ENCODE data around the gene SRPK1.
"Not testable (repeated sequence)": the region's sequence is repeated elsewhere in the genome, so short reads cannot be mapped to it uniquely, and the experiment has no call there.

SRPK1 gene

DNA sequence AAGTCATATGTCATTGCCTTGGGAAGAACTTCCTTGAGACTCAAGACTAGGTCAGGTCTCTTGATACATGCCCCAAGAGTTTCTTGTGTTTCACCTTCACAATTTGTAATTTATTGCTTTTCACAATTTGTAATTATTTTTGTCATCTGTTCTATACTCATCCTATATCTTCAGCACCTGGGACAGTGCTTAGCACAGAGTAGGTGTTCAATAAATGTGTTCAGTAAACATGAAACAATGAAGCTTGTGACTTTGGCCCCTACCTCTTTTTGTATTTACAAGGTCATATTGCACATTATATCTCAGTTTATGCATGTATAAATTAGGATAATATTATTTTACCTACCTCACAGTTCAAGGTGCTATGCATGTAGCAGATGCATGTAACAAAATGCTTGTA, 21.5 kb upstream of the SRPK1 start:
- no peak for DNase-seq
- TF ChIP-seq GATA1 (IDR thresholded peaks at IDR 0.05; ENCODE audit: low read depth, low read length) (no peak), POLR2A (IDR thresholded peaks at IDR 0.05; ENCODE audit: low read length) (no peak)

DNA sequence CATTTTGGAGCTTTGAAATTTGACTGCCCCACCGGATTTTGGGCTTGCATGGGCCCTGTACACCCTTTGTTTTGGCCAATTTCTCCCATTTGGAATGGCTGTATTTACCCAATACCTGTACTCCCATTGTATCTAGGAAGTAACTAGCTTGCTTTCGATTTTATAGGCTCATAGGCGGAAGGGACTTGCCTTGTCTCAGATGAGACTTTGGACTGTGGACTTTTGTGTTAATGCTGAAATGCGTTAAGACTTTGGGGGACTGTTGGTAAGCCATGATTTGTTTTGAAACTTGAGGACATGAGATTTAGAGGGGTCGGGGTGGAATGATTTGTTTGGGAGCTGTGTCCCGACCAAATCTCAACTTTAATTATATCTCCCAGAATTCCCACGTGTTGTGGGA, 20.3 kb upstream of the SRPK1 start:
- DNase-seq, result not testable (repeated sequence)

DNA sequence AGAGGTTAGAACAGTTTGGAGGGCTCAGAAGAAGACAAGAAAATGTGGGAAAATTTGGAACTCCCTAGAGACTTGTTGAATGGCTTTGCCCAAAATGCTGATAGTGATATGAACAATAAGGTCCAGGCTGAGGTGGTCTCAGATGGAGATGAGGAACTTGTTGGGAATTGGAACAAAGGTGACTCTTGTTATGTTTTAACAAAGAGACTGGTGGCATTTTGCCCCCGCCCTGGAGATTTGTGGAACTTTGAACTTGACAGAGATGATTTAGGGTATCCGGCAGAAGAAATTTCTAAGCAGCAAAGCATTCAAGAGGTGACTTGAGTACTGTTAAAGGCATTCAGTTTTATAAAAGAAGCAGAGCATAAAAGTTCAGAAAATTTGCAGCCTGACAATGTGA, 19.1 kb upstream of the SRPK1 start:
- not testable (repeated sequence) for DNase-seq

DNA sequence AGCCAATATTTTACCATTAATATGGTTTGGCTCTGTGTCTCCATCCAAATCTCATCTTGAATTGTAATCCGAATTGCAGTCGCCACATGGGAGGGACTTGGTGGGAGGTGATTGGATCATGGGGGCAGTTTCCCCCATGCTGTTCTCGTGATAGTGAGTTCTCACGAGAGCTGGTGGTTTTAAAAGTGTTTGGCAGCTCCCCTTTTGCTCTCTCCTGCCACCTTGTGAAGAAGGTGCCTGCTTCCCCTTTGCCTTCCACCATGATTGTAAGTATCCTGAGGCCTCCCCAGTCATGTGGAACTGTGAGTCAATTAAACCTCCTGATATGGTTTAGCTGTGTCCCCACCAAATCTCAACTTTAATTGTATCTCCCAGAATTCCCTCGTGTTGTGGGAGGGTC, 18.4 kb upstream of the SRPK1 start:
- DNase-seq, result not testable (repeated sequence)

DNA sequence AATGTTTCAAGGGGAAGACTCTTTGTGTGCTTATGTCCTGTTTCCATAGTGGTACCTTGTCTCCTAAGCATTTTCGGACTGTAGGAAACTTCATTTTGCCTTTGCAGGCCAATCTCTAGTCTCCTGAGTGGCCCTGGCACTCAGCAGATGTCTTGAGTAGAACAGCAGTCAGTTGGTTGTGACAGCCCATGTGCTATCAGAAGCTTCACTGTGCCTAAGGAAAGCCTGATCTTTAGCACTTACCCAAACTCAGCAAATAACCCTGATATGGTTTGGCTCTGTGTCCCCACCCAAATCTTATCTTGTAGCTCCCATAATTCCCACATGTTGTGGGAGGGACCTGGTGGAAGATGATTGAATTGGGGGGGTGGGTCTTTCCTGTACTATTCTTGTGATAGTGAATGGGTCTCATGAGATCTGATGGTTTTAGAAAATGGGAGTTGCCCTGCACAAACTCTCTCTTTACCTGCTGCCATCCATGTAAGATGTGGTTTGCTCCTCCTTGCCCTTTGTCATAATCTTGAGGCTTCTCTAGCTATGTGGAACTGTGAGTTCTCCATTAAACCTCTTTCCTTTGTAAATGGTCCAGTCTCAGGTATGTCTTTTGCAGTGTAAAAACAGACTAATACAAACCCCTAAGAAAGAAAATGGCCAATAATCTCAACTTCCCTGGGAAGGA, 15.9 kb upstream of the SRPK1 start:
- DNase-seq, result peak in 1 of 2 experiments; percentile 35
- no peak for TF ChIP-seq GATA1 (IDR thresholded peaks at IDR 0.05; ENCODE audit: low read depth, low read length)
- no peak for TF ChIP-seq POLR2A (IDR thresholded peaks at IDR 0.05; ENCODE audit: low read length)

DNA sequence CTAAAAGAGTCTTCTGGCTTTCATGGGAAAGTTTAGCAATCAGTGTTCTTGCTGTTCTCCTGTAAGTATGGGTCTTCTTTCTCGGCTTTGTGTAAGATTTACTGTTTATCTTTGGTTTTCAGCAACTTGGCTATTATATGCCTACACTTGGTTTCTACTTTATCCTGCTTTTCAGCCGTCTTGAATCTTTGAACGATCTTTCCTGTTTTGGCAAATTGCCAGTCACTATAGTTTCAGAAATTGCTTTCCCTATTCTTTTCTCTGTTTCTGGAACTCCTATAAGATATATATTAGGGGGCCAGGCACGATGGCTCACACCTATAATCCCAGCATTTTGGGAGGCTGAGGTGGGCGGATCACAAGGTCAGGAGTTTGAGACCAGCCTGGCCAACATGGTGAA, 14.6 kb upstream of the SRPK1 start:
- no peak for DNase-seq
- no peak for TF ChIP-seq POLR2A (IDR thresholded peaks at IDR 0.05; ENCODE audit: low read length)
- TF ChIP-seq GATA1 (IDR thresholded peaks at IDR 0.05; ENCODE audit: low read depth, low read length), result no peak

DNA sequence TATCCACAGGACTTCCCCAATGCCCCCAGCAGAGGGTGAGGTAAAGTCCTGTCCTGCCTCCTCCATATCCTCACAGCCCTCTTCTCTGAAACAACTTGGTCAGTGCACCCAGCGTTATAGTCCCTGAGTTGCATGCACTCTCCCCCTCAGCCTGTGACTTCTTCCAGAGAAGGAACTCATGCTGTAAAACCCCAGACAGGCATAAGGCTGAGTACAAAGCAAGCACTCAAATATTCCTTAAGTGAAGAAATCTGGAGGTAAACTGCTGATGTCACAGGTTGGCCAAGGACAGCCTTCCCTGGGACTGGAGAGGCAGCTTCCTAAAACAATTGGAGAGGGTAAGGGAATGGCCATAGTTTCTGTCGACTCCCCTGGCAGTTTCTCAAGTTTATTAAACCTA, 12.9 kb upstream of the SRPK1 start:
- no peak for DNase-seq
- TF ChIP-seq POLR2A (IDR thresholded peaks at IDR 0.05; ENCODE audit: low read length), result no peak
- TF ChIP-seq GATA1 (IDR thresholded peaks at IDR 0.05; ENCODE audit: low read depth, low read length), result no peak

DNA sequence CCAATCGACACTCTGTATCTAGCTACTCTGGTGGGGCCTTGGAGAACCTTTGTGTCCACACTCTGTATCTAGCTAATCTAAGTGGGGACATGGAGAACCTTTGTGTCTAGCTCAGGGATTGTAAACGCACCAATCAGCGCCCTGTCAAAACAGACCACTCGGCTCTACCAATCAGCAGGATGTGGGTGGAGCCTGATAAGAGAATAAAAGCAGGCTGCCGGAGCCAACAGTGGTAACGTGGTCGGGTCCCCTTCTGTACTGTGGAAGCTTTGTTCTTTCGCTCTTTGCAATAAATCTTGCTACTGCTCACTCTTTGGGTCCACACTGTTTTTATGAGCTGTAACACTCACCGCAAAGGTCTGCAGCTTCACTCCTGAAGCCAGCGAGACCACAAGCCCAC, 11.0 kb upstream of the SRPK1 start:
- not testable (repeated sequence) for DNase-seq

DNA sequence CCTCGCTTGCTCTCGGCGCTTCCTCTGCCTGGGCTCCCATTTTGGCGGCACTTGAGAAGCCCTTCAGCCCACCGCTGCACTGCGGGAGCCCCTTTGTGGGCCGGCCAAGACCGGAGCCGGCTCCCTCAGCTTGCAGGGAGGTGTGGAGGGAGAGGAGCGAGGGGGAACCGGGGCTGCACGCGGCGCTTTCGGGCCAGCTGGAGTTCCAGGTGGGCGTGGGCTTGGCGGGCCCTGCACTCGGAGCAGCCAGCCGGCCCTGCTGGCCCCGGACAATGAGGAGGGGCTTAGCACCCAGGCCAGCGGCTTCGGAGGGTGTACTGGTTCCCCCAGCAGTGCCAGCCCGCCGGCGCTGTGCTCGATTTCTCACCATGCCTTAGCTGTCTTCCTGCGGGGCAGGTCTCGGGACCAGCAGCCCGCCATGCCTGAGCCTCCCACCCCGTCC, 10.2 kb upstream of the SRPK1 start:
- no peak for DNase-seq
- no peak for TF ChIP-seq POLR2A (IDR thresholded peaks at IDR 0.05; ENCODE audit: low read length)
- no peak for TF ChIP-seq GATA1 (IDR thresholded peaks at IDR 0.05; ENCODE audit: low read depth, low read length)

DNA sequence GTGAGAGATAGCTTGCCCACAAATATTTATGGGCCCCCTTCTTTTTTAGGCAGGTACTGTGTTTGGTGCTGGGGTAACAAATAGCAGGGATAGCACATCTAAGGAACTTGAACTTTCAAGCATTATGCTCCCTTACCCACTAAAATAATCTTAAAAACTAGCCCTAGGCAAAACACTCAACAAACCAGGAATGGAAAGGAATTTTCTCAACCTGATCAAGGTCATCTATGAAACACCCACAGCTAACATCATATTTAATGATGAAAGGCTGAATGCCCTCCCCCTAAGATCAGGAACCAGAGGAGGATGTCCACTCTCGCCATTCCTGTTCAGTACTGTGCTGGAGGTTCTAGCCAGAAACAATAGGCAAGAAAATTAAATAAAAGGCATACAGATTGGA, 8.7 kb upstream of the SRPK1 start:
- TF ChIP-seq POLR2A (IDR thresholded peaks at IDR 0.05; ENCODE audit: low read length), result no peak
- TF ChIP-seq GATA1 (IDR thresholded peaks at IDR 0.05; ENCODE audit: low read depth, low read length), result no peak
- DNase-seq, result no peak

DNA sequence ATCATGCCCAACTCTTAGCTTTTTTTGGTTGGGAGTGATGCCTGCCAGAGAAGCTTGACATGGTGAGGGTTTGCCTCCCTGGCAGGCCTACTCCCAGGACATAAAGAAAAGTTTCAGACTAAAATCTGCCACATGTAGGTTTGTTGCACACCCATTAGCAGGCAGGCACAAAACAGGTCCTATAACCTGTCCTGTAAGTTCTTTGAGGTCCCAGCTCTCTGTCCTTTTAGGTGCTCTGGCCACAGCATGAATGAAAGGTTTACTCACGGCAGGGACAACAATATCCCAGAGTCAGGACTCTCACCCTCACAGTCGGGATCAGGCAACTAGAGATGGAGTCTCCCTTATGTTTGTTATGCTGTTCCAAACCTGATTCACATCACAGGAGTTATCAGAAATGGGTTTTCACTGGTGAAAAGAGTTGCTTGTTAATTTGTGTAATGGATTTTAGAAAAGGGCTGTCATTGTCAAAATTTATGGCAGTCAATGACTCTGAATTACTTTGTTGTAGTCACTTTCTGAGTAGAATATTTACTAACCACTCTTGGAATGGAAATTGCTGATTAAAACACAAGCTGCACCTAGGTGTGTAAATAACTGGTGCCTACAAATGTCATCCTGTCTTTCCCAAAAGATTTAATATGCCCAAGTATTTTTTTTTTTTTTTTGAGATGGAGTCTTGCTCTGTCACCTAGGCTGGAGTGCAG, 5.8 kb upstream of the SRPK1 start:
- DNase-seq, result no peak
- TF ChIP-seq POLR2A (IDR thresholded peaks at IDR 0.05; ENCODE audit: low read length) (no peak), GATA1 (IDR thresholded peaks at IDR 0.05; ENCODE audit: low read depth, low read length) (no peak)

DNA sequence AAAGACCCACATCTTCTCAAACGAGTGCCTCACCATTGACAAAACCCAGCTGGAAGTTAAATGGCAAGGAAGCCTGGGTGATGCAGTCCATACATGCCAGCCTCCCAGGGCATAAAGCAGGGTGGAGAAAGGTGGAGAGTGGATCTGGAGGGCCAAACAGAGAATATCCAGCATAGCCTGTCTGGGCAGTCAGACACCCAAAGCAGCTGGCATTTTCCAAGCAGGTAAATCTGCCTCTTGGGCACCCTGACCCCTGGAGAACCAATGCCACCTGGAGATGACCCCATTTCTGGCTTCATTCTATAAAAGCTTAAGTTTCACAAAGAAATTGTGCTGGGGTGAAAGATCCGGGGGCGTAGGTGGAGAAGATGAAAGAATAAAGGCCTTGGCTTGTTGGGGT, 5.1 kb upstream of the SRPK1 start:
- no peak for TF ChIP-seq POLR2A (IDR thresholded peaks at IDR 0.05; ENCODE audit: low read length)
- TF ChIP-seq GATA1 (IDR thresholded peaks at IDR 0.05; ENCODE audit: low read depth, low read length), result no peak
- no peak for DNase-seq

DNA sequence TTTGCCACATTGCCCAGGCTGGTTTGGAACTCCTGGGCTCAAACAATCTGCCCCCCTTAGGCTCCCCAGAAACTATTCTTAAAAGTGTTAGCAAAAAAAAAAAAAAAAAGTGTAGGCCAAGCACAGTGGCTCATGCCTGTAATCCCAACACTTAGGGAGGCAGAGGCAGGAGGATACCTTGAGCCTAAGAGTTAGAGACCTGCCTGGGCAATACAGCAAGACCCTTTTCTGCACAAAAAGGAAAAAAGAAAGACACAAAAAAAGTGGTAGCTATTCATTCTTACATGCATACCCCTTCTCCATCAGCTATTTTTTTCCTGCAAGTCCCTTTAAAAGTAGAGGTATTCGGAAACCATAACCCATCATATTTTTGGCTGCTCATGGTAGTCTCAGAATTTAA, 3.2 kb upstream of the SRPK1 start:
- no peak for DNase-seq
- TF ChIP-seq POLR2A (IDR thresholded peaks at IDR 0.05; ENCODE audit: low read length), result no peak
- no peak for TF ChIP-seq GATA1 (IDR thresholded peaks at IDR 0.05; ENCODE audit: low read depth, low read length)

DNA sequence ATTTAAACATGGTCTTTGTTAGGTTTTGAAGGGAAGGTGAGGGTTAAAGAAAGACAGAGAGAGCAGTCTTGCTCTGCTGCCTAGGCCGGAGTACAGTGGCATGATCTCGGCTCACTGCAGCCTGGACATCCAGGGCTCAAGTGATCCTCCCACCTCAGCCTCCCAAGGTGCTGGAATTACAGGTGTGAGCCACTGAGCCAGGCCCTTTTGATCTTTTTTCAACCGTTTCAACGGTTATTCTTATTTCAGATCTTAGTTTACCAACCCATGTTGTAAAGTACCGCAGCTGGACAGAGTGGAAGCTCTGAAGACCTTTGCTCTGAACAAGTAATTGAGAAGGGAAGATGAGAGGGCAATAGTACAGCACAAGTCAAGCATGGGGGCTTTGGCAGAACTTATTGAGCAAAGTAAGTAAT, 1.2 kb upstream of the SRPK1 start:
- TF ChIP-seq POLR2A (IDR thresholded peaks at IDR 0.05; ENCODE audit: low read length) (no peak), GATA1 (IDR thresholded peaks at IDR 0.05; ENCODE audit: low read depth, low read length) (no peak)
- DNase-seq, result no peak

DNA sequence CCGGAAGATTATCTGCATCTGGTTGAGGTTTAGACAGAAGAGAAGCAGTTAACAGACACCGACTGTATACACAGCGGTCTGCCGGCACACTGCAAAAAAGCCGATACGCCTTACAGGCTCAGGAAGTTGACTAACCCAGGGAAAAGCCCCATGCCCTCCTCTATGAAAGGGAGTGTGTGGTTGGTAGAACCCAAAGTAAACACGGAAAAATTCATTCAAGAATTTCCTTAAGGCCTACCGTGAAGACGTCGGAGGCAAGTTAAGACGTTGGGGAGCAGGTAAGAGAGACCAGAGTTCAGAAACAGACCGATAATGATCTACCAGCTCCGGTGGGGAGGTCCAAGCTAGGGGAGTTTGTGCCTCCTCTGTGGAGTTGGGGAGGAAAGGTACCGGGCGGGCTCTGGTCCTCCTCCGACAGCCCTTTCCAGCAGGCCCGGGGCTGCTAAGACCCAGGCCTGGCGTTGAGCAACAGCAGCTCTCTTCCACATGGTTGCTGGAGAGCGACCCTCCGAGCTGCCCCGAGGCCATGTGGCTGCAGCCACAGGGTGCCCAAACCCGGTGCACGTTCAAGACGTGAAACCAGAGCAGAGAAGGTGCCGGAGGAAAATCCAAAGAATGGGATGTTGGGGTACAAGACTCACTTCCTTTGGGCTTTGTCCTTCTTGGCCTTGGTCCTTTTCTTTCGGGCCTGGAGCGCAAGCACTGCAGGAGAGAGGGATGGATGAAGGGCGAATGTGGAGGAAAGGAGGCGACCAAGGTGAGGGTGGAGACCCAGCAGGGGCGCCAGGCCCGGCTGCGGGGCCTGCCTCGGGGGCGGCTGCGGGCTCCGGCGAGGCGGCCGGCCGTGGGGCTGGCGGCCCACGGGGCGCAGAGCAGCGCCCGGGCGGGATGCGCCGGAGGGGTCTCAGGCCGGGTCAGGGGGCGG, 809 bp downstream of the SRPK1 start:
- DNase-seq, result peak; percentile 72
- TF ChIP-seq POLR2A (IDR thresholded peaks at IDR 0.05; ENCODE audit: low read length) (no peak), GATA1 (IDR thresholded peaks at IDR 0.05; ENCODE audit: low read depth, low read length) (no peak)

All from erythroblast (primary cell).